ENCODE data around the gene RAD51B. TPM values are rescaled to one million over a fixed set of nuclear protein-coding genes. Genes with fewer than 3 reads are reported as not detected.
A peak's percentile ranks its signal among the peaks of the same experiment; 100 is the strongest.

Gene RAD51B
- total and polyA plus RNA-seq, 9 of the 15 experiments (the other 6 are each of a cell fraction or from before 2014, with no cell fraction given), result 8.5 to 17.3 (median 11.3) TPM

- Histone ChIP-seq H3K4me3 (no peak overlapping the region), H2AFZ (ENCODE audit: low read depth, low read length) (no peak overlapping the region)
- no peak for FAIRE-seq
Observed at GRCh38 chr14:68564826-68565759, 745.5 kb downstream of the RAD51B start.

More at GRCh38 chr14:68564826-68565759, 745.5 kb downstream of the RAD51B start:
- DNase-seq (ENCODE audit: extremely low read depth in 1 of 4, low spot score in 3 of 4) (peak; percentile 29 to 38 (median 30)), ATAC-seq (peak; percentile 62)
- WGBS (ENCODE audit: insufficient coverage, low coverage, missing lambda C conversion rate), result 51% methylated on average over 8 of the region's 8 CpGs
- Histone ChIP-seq H3K79me2 (ENCODE audit: control insufficient read depth, insufficient read depth, low read length) (no peaks in the 10 kb centered on the region), H3K9me3 (replicated peaks; ENCODE audit: control insufficient read depth, insufficient read depth, low read depth, low read length) (no peaks in the 10 kb centered on the region), H3K36me3 (ENCODE audit: control insufficient read depth, insufficient read depth, low read length) (no peaks in the 10 kb centered on the region), H3K9me1 (ENCODE audit: control insufficient read depth, insufficient read depth, low read length) (no peaks in the 10 kb centered on the region), H3K4me1 (replicated peaks in 1 of 2; ENCODE audit: control insufficient read depth in 2 of 2, insufficient read depth in 2 of 2, low read length in 2 of 2) (no peaks in the 10 kb centered on the region; a peak in 3 of 5 replicates), H3K9ac (ENCODE audit: insufficient read depth in 1 of 2, low read depth in 2 of 2, low read length in 2 of 2) (peak overlapping the region in 1 of 2 experiments; percentile 36; a peak in 2 of 4 replicates), H4K20me1 (replicated peaks; ENCODE audit: control insufficient read depth, insufficient read depth, low read length) (no peaks in the 10 kb centered on the region), H3K4me2 (ENCODE audit: insufficient read depth, low read length) (no peak overlapping the region), H3K27me3 (ENCODE audit: control insufficient read depth in 2 of 2, insufficient read depth in 2 of 2, low read length in 2 of 2) (no peaks in the 10 kb centered on the region), H3K27ac (ENCODE audit: extremely low read depth, low read depth, low read length) (no peak overlapping the region)
- intact Hi-C loops (cut with micrococcal nuclease), result no loop called here
- CTCF ChIA-PET (ENCODE audit: low intra/inter-chr PET ratio), result no interaction called here
- no peak for TF ChIP-seq CEBPG (CRISPR knock-in tag; IDR thresholded peaks at IDR 0.05)
- TF ChIP-seq CEBPG (tag; conservative IDR thresholded peaks at IDR 0.05 in 1 of 2, IDR thresholded peaks at IDR 0.05 in 1 of 2), result no peak
- TF ChIP-seq, protein P1, sequence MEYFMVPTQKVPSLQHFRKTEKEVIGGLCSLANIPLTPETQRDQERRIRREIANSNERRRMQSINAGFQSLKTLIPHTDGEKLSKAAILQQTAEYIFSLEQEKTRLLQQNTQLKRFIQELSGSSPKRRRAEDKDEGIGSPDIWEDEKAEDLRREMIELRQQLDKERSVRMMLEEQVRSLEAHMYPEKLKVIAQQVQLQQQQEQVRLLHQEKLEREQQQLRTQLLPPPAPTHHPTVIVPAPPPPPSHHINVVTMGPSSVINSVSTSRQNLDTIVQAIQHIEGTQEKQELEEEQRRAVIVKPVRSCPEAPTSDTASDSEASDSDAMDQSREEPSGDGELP (CRISPR knock-in tag; IDR thresholded peaks at IDR 0.05; ENCODE audit: borderline replicate concordance), result peak; percentile 74
- no peak for TF ChIP-seq ILF3 (IDR thresholded peaks at IDR 0.05; ENCODE audit: borderline replicate concordance)
- TF ChIP-seq FIP1L1 (IDR thresholded peaks at IDR 0.05; ENCODE audit: low read depth, low read length, poor library complexity, severe bottlenecking), result no peak
- TF ChIP-seq TCF7 (IDR thresholded peaks at IDR 0.05; ENCODE audit: borderline replicate concordance), result 0 out of 2 replicates have a peak, but pooled peaks have one; percentile 47
- no peak for TF ChIP-seq TEAD1 (CRISPR knock-in tag; IDR thresholded peaks at IDR 0.05)
- TF ChIP-seq ETV1 (tag; conservative IDR thresholded peaks at IDR 0.05; ENCODE audit: low read depth), result peak; percentile 44
- no peak for TF ChIP-seq REST (IDR thresholded peaks at IDR 0.05; ENCODE audit: borderline replicate concordance)
- TF ChIP-seq REST (CRISPR knock-in tag; IDR thresholded peaks at IDR 0.05; ENCODE audit: low read depth), result no peak
- TF ChIP-seq SRF (CRISPR knock-in tag; IDR thresholded peaks at IDR 0.05), result peak in 1 of 2 experiments; percentile 76; a peak in 1 of 4 replicates
- no TSS peak for BruUV-seq (replicated peaks)
- POLR2A ChIA-PET, result interaction anchor here (0.6 to 1.0 kb wide), 3 partner anchors 10 to 248 kb away, joined by 3 to 4 read pairs (median 4); no protein-coding TSS in a partner anchor
- in situ Hi-C loops (cut with MboI), result no loop called here

Measured in K562 (cell line).